GM12878 (cell line): ENCODE measurements around the gene ZBTB16. TPM values are rescaled to one million over a fixed set of nuclear protein-coding genes. Genes with fewer than 3 reads are reported as not detected.

Experiments used
- ATAC-seq: fragments of 200-7000 bp; cut with Tn5 transposase; 3 replicates; pipeline ENCODE4 v1.9.1; 2020; ENCODE audit warnings: mild to moderate bottlenecking, moderate library complexity
- BruUV-seq: library from RNA; stranded (reverse); fragments of 400-500 nt; replicated peaks from 2 replicates; lab custom pipeline; 2021; lab: Mats Ljungman, UMichigan
- CTCF ChIA-PET: fragments of 300-600 bp; sonication (Branson Sonifier 250); formaldehyde crosslinking; extraction: SDS; loops from one replicate; lab custom pipeline; 2021; ENCODE audit warnings: inconsistent platforms; lab: Yijun Ruan, JAX
- POLR2A ChIA-PET: fragments of 350-600 bp; formaldehyde crosslinking; extraction: SDS; loops from one replicate; lab custom pipeline; 2021; ENCODE audit warnings: inconsistent platforms; lab: Charles Lee
- RAD21 ChIA-PET: fragments of 300-600 bp; sonication (Branson Sonifier 250); formaldehyde crosslinking; loops from one replicate; lab custom pipeline; 2023; ENCODE audit warnings: antibody characterized with exemption; ENCODE audit not compliant: unreplicated experiment; lab: Charles Lee
- SMC1A ChIA-PET: fragments of 300-600 bp; sonication (Branson Sonifier 250); formaldehyde crosslinking; loops from one replicate; lab custom pipeline; 2023; ENCODE audit not compliant: unreplicated experiment, uncharacterized antibody; lab: Charles Lee
- DNase-seq: peaks from one replicate; pipeline ENCODE4 v3.0.0-alpha.2; 2011; ENCODE audit warnings: low read depth, low spot score
- FAIRE-seq: peaks from 3 replicates; lab custom pipeline; 2011; peaks lifted over from hg19 to GRCh38; lab: Jason Lieb, UNC
- H2AFZ ChIP-seq: 2 replicates; pipeline ENCODE4 v1.6.0; 2011; ENCODE audit warnings: low read depth, low read length, control low read depth; ENCODE audit not compliant: control insufficient read depth
- H3K27ac ChIP-seq: 2 replicates; pipeline ENCODE4 v1.5.1; 2011; ENCODE audit warnings: control low read depth; ENCODE audit not compliant: control insufficient read depth, insufficient read depth
- H3K27me3 ChIP-seq, 2 experiments: replicated peaks in 1 of 2; 2 replicates each; pipeline versions ENCODE4 v1.6.0 to v1.6.1; 2011; ENCODE audit warnings: low read length in 1 of 2; ENCODE audit not compliant: control insufficient read depth in 2 of 2, insufficient read depth in 2 of 2
- H3K36me3 ChIP-seq, 2 experiments: 2 replicates each; pipeline ENCODE4 v1.5.1; 2011; ENCODE audit warnings: low read length in 1 of 2; ENCODE audit not compliant: control insufficient read depth in 2 of 2, insufficient read depth in 2 of 2
- H3K4me1 ChIP-seq: 2 replicates; pipeline ENCODE4 v1.6.1; 2011; ENCODE audit warnings: mild to moderate bottlenecking, low read length, moderate library complexity, mixed read lengths; ENCODE audit not compliant: control insufficient read depth, insufficient read depth
- H3K4me2 ChIP-seq: 2 replicates; pipeline ENCODE4 v1.6.0; 2011; ENCODE audit warnings: control low read depth; ENCODE audit not compliant: control insufficient read depth, insufficient read depth
- H3K4me3 ChIP-seq: fragments of 200-600 bp; sonication (generic); 2 replicates; pipeline ENCODE4 v1.5.1; 2016
- H3K79me2 ChIP-seq: 2 replicates; pipeline ENCODE4 v1.6.0; 2011; ENCODE audit warnings: low read length; ENCODE audit not compliant: control insufficient read depth, insufficient read depth
- H3K9ac ChIP-seq: 2 replicates; pipeline ENCODE4 v1.8.0; 2011; ENCODE audit warnings: low read length, control low read depth, mixed read lengths; ENCODE audit not compliant: control insufficient read depth, insufficient read depth
- H3K9me3 ChIP-seq: replicated peaks from 3 replicates; pipeline ENCODE4 v1.5.1; 2011; ENCODE audit warnings: mild to moderate bottlenecking, low read length; ENCODE audit not compliant: control insufficient read depth, insufficient read depth
- H4K20me1 ChIP-seq: 2 replicates; pipeline ENCODE4 v1.6.0; 2011; ENCODE audit not compliant: control insufficient read depth, insufficient read depth
- ETV6 ChIP-seq, 2 experiments: fragments of 450-650 bp in 1 of 2; IDR thresholded peaks in 1 of 2; conservative IDR thresholded peaks in 1 of 2; 2 replicates each; pipeline ENCODE4 v1.6.1; 2014; ENCODE audit warnings: antibody characterized with exemption in 1 of 2, borderline replicate concordance in 1 of 2, low read depth in 1 of 2, mild to moderate bottlenecking in 1 of 2, moderate library complexity in 1 of 2
- NKRF ChIP-seq: fragments of 450-650 bp; conservative IDR thresholded peaks from 2 replicates; pipeline ENCODE4 v1.6.1; 2017; ENCODE audit warnings: mild to moderate bottlenecking, moderate library complexity
- NRF1 ChIP-seq: conservative IDR thresholded peaks from 2 replicates; pipeline ENCODE4 v1.6.1; 2011; ENCODE audit warnings: mild to moderate bottlenecking, low read depth, low read length, improper control_type of control experiment
- PML ChIP-seq: IDR thresholded peaks from 2 replicates; pipeline ENCODE4 v1.6.1; 2012; ENCODE audit warnings: low read length, inconsistent platforms
- POLR2AphosphoS2 ChIP-seq: IDR thresholded peaks from 2 replicates; pipeline ENCODE4 v1.6.1; 2011; ENCODE audit warnings: low read depth, mild to moderate bottlenecking, low read length, improper control_type of control experiment, moderate library complexity
- RAD21 ChIP-seq: IDR thresholded peaks from 2 replicates; pipeline ENCODE4 v1.6.1; 2011; ENCODE audit warnings: mild to moderate bottlenecking, low read depth, low read length, moderate library complexity; ENCODE audit not compliant: insufficient read depth
- REST ChIP-seq: IDR thresholded peaks from 2 replicates; pipeline ENCODE4 v1.6.1; 2012; ENCODE audit warnings: mild to moderate bottlenecking, low read depth, low read length
- SREBF1 ChIP-seq: IDR thresholded peaks from 2 replicates; pipeline ENCODE4 v1.6.1; 2012; ENCODE audit warnings: mild to moderate bottlenecking, low read length
- TCF7 ChIP-seq: IDR thresholded peaks from 2 replicates; pipeline ENCODE4 v1.6.1; 2014; ENCODE audit warnings: antibody characterized with exemption, borderline replicate concordance
- ZNF24 ChIP-seq: fragments of 450-650 bp; IDR thresholded peaks from 2 replicates; pipeline ENCODE4 v1.6.1; 2017; ENCODE audit warnings: antibody characterized with exemption, mild to moderate bottlenecking
- ZNF592 ChIP-seq: fragments of 450-650 bp; IDR thresholded peaks from 2 replicates; pipeline ENCODE4 v1.6.1; 2017; ENCODE audit warnings: mild to moderate bottlenecking, moderate library complexity
- WGBS: methylation state at CpG from one replicate; pipeline ENCODE4 v1.1.6; 2016; ENCODE audit warnings: low lambda C conversion rate; ENCODE audit not compliant: insufficient replicate concordance, insufficient coverage; ENCODE audit errors: missing lambda C conversion rate; 5-methylcytosine and 5-hydroxymethylcytosine counted together
- in situ Hi-C: fragments of 300-500 bp; cut with MboI; formaldehyde crosslinking; loops from 9 replicates; pipeline ENCODE4 v1.14.3; 2018; ENCODE audit warnings: mixed read lengths
- intact Hi-C: fragments of 100-400 bp; cut with micrococcal nuclease; formaldehyde crosslinking; loops from one replicate; pipeline ENCODE4 v1.14.2; 2022; ENCODE audit not compliant: unreplicated experiment
- polyA plus RNA-seq, 11 experiments: library from polyadenylated mRNA; depleted of rRNA in 4 of 11; unstranded in 6 of 11; stranded (reverse) in 5 of 11; fragments of >200 nt; fragmentation: Nextera tagmentation in 4 of 11; fragmentation: Illumina TruSeq in 1 of 11; extraction: Ambion mirVana in 4 of 11; extraction: Trizol in 1 of 11; gene quantifications; 1 replicate in 1 of 11; 2 replicates in 10 of 11; pipeline versions ENCODE4 v1.2.1 to v1.2.3, GENCODE V29; 2011 to 2016; ENCODE audit warnings: inconsistent platforms in 2 of 11, missing spikeins in 2 of 11, low read depth in 1 of 11
- total RNA-seq, 4 experiments: library from RNA; depleted of rRNA in 3 of 4; stranded (reverse); fragments of >200 nt in 3 of 4; fragmentation: Illumina TruSeq in 1 of 4; extraction: Trizol in 1 of 4; gene quantifications; 2 replicates each; pipeline versions ENCODE4 v1.2.1 to v1.2.3, GENCODE V29; 2013 to 2021

Gene ZBTB16
- total and polyA plus RNA-seq, 10 of the 15 experiments (the other 5 are each of a cell fraction or from before 2014, with no cell fraction given), result 0.38 TPM; not detected in 9

- no peak for TF ChIP-seq ETV6 (conservative IDR thresholded peaks at IDR 0.05 in 1 of 2, IDR thresholded peaks at IDR 0.05 in 1 of 2; ENCODE audit: borderline replicate concordance in 1 of 2, low read depth in 1 of 2)
- TF ChIP-seq, all 136 proteins: peak for 0
These were observed 106.1 kb downstream of the ZBTB16 start (continued) for GRCh38 chr11:114165326-114166230.

- no peaks in the 10 kb centered on the region for H3K36me3 ChIP-seq
- H3K79me2 ChIP-seq, result no peaks in the 10 kb centered on the region
- FAIRE-seq (no peak), ATAC-seq (no peak), DNase-seq (no peak)
- SMC1A ChIA-PET, result no interaction called here
- CTCF ChIA-PET, result no interaction called here
- H3K27ac ChIP-seq, result no peak overlapping the region
- no peaks in the 10 kb centered on the region for H4K20me1 ChIP-seq
- H3K4me3 ChIP-seq, result no peak overlapping the region
- H2AFZ ChIP-seq, result no peak overlapping the region
- no peaks in the 10 kb centered on the region for H3K9me3 ChIP-seq
- H3K4me2 ChIP-seq, result no peak overlapping the region
- WGBS, result 37% methylated on average over 4 of the region's 4 CpGs
- intact Hi-C loops, result no loop called here
- TF ChIP-seq POLR2AphosphoS2, result no peak
- TF ChIP-seq NRF1, result no peak
- TF ChIP-seq RAD21, result no peak
- no peak for TF ChIP-seq ZNF592
- TF ChIP-seq NKRF, result no peak
- no peak for TF ChIP-seq REST
- TF ChIP-seq TCF7, result no peak
- no peak for TF ChIP-seq PML
- TF ChIP-seq ZNF24, result no peak
- TF ChIP-seq SREBF1, result no peak
- POLR2A ChIA-PET, result interaction anchor here (0.6 kb wide), 1 partner anchor 26 kb away, joined by 3 read pairs; no protein-coding TSS in a partner anchor
- H3K4me1 ChIP-seq, result no peaks in the 10 kb centered on the region
- in situ Hi-C loops, result no loop called here
- BruUV-seq, result no TSS peak
- H3K9ac ChIP-seq, result no peak overlapping the region
- peaks cover 0 to 3% of the 10 kb centered on the region in 2 experiments; a peak in 2 of 4 replicates for H3K27me3 ChIP-seq
- RAD21 ChIA-PET, result no interaction called here
These were observed 106.9 kb downstream of the ZBTB16 start for GRCh38 chr11:114166362-114166761.
